HepG2 (cell line): Measurements from ENCODE around the gene ATG13. TPM values are rescaled to one million over a fixed set of nuclear protein-coding genes. Genes with fewer than 3 reads are reported as not detected.

Experiments used
- CREB1 ChIP-seq, 2 experiments: fragments of 450-650 bp in 1 of 2; IDR thresholded peaks; 2 replicates each; pipeline ENCODE4 v1.6.1; 2016 to 2017; ENCODE audit warnings: control low read depth in 1 of 2, mild to moderate bottlenecking in 1 of 2, missing compliant biosample characterization in 1 of 2, missing genetic modification characterization in 1 of 2
- DDIT3 ChIP-seq: sonication (generic); formaldehyde crosslinking; IDR thresholded peaks from 2 replicates; pipeline ENCODE4 v1.4.0; 2020; ENCODE audit warnings: mild to moderate bottlenecking, missing genetic modification reagents
- FOXK1 ChIP-seq: sonication (generic); formaldehyde crosslinking; IDR thresholded peaks from 2 replicates; pipeline ENCODE4 v1.4.0; 2020; ENCODE audit warnings: low read depth, missing genetic modification reagents, borderline replicate concordance
- FOXM1 ChIP-seq: sonication (generic); formaldehyde crosslinking; IDR thresholded peaks from 2 replicates; pipeline ENCODE4 v1.5.0; 2020; ENCODE audit warnings: missing genetic modification reagents
- GTF2F1 ChIP-seq: fragments of 150-350 bp; IDR thresholded peaks from 2 replicates; pipeline ENCODE4 v1.6.1; 2014; ENCODE audit warnings: low read length
- HCFC1 ChIP-seq: fragments of 150-350 bp; IDR thresholded peaks from 2 replicates; pipeline ENCODE4 v1.6.1; 2014; ENCODE audit warnings: low read depth, low read length
- KLF9 ChIP-seq: IDR thresholded peaks from 2 replicates; pipeline ENCODE4 v1.6.1; 2016; ENCODE audit warnings: low read depth
- MAF1 ChIP-seq: sonication (generic); formaldehyde crosslinking; IDR thresholded peaks from 2 replicates; pipeline ENCODE4 v1.5.0; 2020; ENCODE audit warnings: missing genetic modification reagents, borderline replicate concordance
- MAZ ChIP-seq, 2 experiments: sonication (generic) in 1 of 2; formaldehyde crosslinking in 1 of 2; IDR thresholded peaks; 2 replicates each; pipeline versions ENCODE4 v1.5.0 to v1.6.1; 2012 to 2020; ENCODE audit warnings: low read depth in 2 of 2, mild to moderate bottlenecking in 2 of 2, borderline replicate concordance in 1 of 2, improper control_type of control experiment in 1 of 2, low read length in 1 of 2, missing genetic modification reagents in 1 of 2, moderate library complexity in 1 of 2
- PHF8 ChIP-seq: sonication (generic); formaldehyde crosslinking; IDR thresholded peaks from 2 replicates; pipeline ENCODE4 v1.5.0; 2020; ENCODE audit warnings: missing genetic modification reagents
- SKIL ChIP-seq: sonication (generic); formaldehyde crosslinking; IDR thresholded peaks from 2 replicates; pipeline ENCODE4 v1.8.0; 2022; ENCODE audit warnings: missing genetic modification reagents, mild to moderate bottlenecking, moderate library complexity, borderline replicate concordance
- SRF ChIP-seq: IDR thresholded peaks from 2 replicates; pipeline ENCODE4 v1.6.1; 2011; ENCODE audit warnings: mild to moderate bottlenecking, low read depth, low read length, moderate library complexity
- TSC22D2 ChIP-seq: sonication (generic); formaldehyde crosslinking; IDR thresholded peaks from 2 replicates; pipeline ENCODE4 v1.5.1; 2020; ENCODE audit warnings: missing genetic modification reagents, mild to moderate bottlenecking, borderline replicate concordance
- YEATS4 ChIP-seq: sonication (generic); formaldehyde crosslinking; IDR thresholded peaks from 2 replicates; pipeline ENCODE4 v1.4.0; 2020; ENCODE audit warnings: missing genetic modification reagents, borderline replicate concordance
- ZBTB42 ChIP-seq: sonication (generic); formaldehyde crosslinking; IDR thresholded peaks from 2 replicates; pipeline ENCODE4 v1.5.0; 2020; ENCODE audit warnings: mild to moderate bottlenecking, missing genetic modification reagents
- ZNF180 ChIP-seq: sonication (generic); formaldehyde crosslinking; IDR thresholded peaks from 2 replicates; pipeline ENCODE4 v1.4.0; 2020; ENCODE audit warnings: low read depth, missing genetic modification reagents, borderline replicate concordance
- ZNF280B ChIP-seq: sonication (generic); formaldehyde crosslinking; IDR thresholded peaks from 2 replicates; pipeline ENCODE4 v1.5.0; 2020; ENCODE audit warnings: missing genetic modification reagents, mild to moderate bottlenecking, borderline replicate concordance
- ZNF335 ChIP-seq: sonication (generic); formaldehyde crosslinking; IDR thresholded peaks from 2 replicates; pipeline ENCODE4 v1.4.0; 2020; ENCODE audit warnings: missing genetic modification reagents
- ZNF577 ChIP-seq: sonication (generic); formaldehyde crosslinking; IDR thresholded peaks from 2 replicates; pipeline ENCODE4 v1.4.0; 2020; ENCODE audit warnings: mild to moderate bottlenecking, low read depth, missing genetic modification reagents, borderline replicate concordance
- polyA plus RNA-seq, 8 experiments: library from polyadenylated mRNA; depleted of rRNA in 3 of 8; stranded (reverse) in 7 of 8; unstranded in 1 of 8; fragments of >200 nt; fragmentation: Illumina TruSeq in 4 of 8; extraction: Trizol in 4 of 8; gene quantifications; 2 replicates each; pipeline versions ENCODE4 v1.2.1 to v1.2.3, GENCODE V29; 2011 to 2016; ENCODE audit warnings: low read depth in 4 of 8, missing spikeins in 1 of 8, mixed read lengths in 1 of 8; ENCODE audit not compliant: insufficient read depth in 1 of 8
- total RNA-seq, 5 experiments: library from RNA; depleted of rRNA; stranded (reverse); fragments of >200 nt; fragmentation: Illumina TruSeq; extraction: Trizol; gene quantifications; 2 replicates each; pipeline ENCODE4 v1.2.3, GENCODE V29; 2016; ENCODE audit warnings: low read depth in 1 of 5
- TF ChIP-seq, protein P1 (sequence below): sonication (generic); formaldehyde crosslinking; IDR thresholded peaks from 2 replicates; pipeline ENCODE4 v1.9.0; 2022; ENCODE audit warnings: missing genetic modification reagents, mild to moderate bottlenecking, borderline replicate concordance
- TF ChIP-seq, protein P2 (sequence below): IDR thresholded peaks from 2 replicates; pipeline ENCODE4 v1.6.1; 2018; ENCODE audit warnings: missing genetic modification reagents

Gene ATG13
- total and polyA plus RNA-seq, 2 of the 13 experiments (the other 11 are each of a cell fraction or from before 2014, with no cell fraction given) = 55.0 to 77.3 TPM

- TF ChIP-seq SKIL (CRISPR knock-in tag) (peak; percentile 92), ZNF335 (CRISPR knock-in tag) (no peak), DDIT3 (CRISPR knock-in tag) (no peak), ZNF180 (CRISPR knock-in tag) (no peak), TSC22D2 (CRISPR knock-in tag) (0 out of 2 replicates have a peak, but pooled peaks have one; percentile 39), MAZ (IDR thresholded peaks at IDR 0.05; ENCODE audit: borderline replicate concordance, low read depth, low read length) (peak; percentile 79; the same call in 1 of the 2 replicates), MAZ (CRISPR knock-in tag; IDR thresholded peaks at IDR 0.05; ENCODE audit: low read depth) (peak; percentile 92), MAF1 (CRISPR knock-in tag) (0 out of 2 replicates have a peak, but pooled peaks have one; percentile 75), ZNF577 (no peak), FOXK1 (peak; percentile 63; the same call in 1 of the 2 replicates), SRF (no peak), HCFC1 (no peak), CREB1 (IDR thresholded peaks at IDR 0.05) (no peak), CREB1 (CRISPR knock-in tag; IDR thresholded peaks at IDR 0.05) (peak; percentile 62; the same call in 1 of the 2 replicates), YEATS4 (CRISPR knock-in tag) (peak; percentile 81), PHF8 (CRISPR knock-in tag) (peak; percentile 68), ZNF280B (CRISPR knock-in tag) (peak; percentile 46; the same call in 1 of the 2 replicates), ZBTB42 (CRISPR knock-in tag) (0 out of 2 replicates have a peak, but pooled peaks have one; percentile 21), KLF9 (CRISPR knock-in tag) (peak; percentile 30; the same call in 1 of the 2 replicates), FOXM1 (CRISPR knock-in tag) (no peak), GTF2F1 (no peak)
- TF ChIP-seq, protein P1, sequence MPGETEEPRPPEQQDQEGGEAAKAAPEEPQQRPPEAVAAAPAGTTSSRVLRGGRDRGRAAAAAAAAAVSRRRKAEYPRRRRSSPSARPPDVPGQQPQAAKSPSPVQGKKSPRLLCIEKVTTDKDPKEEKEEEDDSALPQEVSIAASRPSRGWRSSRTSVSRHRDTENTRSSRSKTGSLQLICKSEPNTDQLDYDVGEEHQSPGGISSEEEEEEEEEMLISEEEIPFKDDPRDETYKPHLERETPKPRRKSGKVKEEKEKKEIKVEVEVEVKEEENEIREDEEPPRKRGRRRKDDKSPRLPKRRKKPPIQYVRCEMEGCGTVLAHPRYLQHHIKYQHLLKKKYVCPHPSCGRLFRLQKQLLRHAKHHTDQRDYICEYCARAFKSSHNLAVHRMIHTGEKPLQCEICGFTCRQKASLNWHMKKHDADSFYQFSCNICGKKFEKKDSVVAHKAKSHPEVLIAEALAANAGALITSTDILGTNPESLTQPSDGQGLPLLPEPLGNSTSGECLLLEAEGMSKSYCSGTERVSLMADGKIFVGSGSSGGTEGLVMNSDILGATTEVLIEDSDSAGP (CRISPR knock-in tag) = peak; percentile 85
- TF ChIP-seq, protein P2, sequence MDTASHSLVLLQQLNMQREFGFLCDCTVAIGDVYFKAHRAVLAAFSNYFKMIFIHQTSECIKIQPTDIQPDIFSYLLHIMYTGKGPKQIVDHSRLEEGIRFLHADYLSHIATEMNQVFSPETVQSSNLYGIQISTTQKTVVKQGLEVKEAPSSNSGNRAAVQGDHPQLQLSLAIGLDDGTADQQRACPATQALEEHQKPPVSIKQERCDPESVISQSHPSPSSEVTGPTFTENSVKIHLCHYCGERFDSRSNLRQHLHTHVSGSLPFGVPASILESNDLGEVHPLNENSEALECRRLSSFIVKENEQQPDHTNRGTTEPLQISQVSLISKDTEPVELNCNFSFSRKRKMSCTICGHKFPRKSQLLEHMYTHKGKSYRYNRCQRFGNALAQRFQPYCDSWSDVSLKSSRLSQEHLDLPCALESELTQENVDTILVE (CRISPR knock-in tag) = peak; percentile 84
These were observed 101.0 kb downstream of the ATG13 start (continued) for GRCh38 chr11:46718155-46719019.
